MM.1S (cell line): ENCODE measurements around the gene LDLRAD4.

Source experiments
- CTCF ChIP-seq: fragments of 300-600 bp; sonication (generic); IDR thresholded peaks from 2 replicates; pipeline ENCODE4 v1.5.1; 2016; ENCODE audit warnings: antibody characterized with exemption, low read length, mixed read lengths
- EZH2 ChIP-seq: fragments of 300-600 bp; sonication (generic); optimal IDR thresholded peaks from 2 replicates; pipeline ENCODE3; 2017; ENCODE audit warnings: low read depth, mild to moderate bottlenecking, antibody characterized with exemption, low read length, mixed read lengths

GRCh38 chr18:13456736-13457271 is 238.2 kb downstream of the LDLRAD4 start:
- TF ChIP-seq CTCF, result no peak
- no peak for TF ChIP-seq EZH2
